ENCODE data around the gene LRP8.

- TF ChIP-seq CTCF (IDR thresholded peaks at IDR 0.05 in 2 of 3, conservative IDR thresholded peaks at IDR 0.05 in 1 of 3; ENCODE audit: borderline replicate concordance in 1 of 3, insufficient read depth in 1 of 3, low read depth in 2 of 3, low read length in 2 of 3), result no peak
- no peak for TF ChIP-seq EZH2phosphoT487 (IDR thresholded peaks at IDR 0.05; ENCODE audit: borderline replicate concordance)
- TF ChIP-seq POLR2A (IDR thresholded peaks at IDR 0.05; ENCODE audit: borderline replicate concordance, extremely low read depth, insufficient read depth, insufficient read length), result no peak
- no peak for TF ChIP-seq ATF3 (IDR thresholded peaks at IDR 0.05)
- TF ChIP-seq RAD21 (IDR thresholded peaks at IDR 0.05; ENCODE audit: low read depth), result no peak
- no peak for TF ChIP-seq EZH2 (IDR thresholded peaks at IDR 0.05)
- TF ChIP-seq REST (IDR thresholded peaks at IDR 0.05; ENCODE audit: low read depth), result no peak
- no peak for TF ChIP-seq POLR2AphosphoS5 (IDR thresholded peaks at IDR 0.05; ENCODE audit: low read depth, low read length)
- TF ChIP-seq SP1 (IDR thresholded peaks at IDR 0.05; ENCODE audit: low read depth), result no peak
- TF ChIP-seq ZFX (IDR thresholded peaks at IDR 0.05), result no peak
- TF ChIP-seq ZBTB33 (IDR thresholded peaks at IDR 0.05; ENCODE audit: extremely low read depth, insufficient replicate concordance, low read length), result no peak
- TF ChIP-seq JUND (IDR thresholded peaks at IDR 0.05), result no peak
- no peak for TF ChIP-seq MAX (IDR thresholded peaks at IDR 0.05)
These were observed 83.7 kb downstream of the LRP8 start for GRCh38 chr1:53244141-53244540.
